Lower leg skin (tissue), 3 donors: Measurements from ENCODE around the gene ANTXR1.

Experiments used
- CTCF ChIP-seq, 3 donors: fragments of 450-650 bp; IDR thresholded peaks; one replicate each; pipeline ENCODE4 v1.5.1; 2016; ENCODE audit warnings: antibody characterized with exemption in 3 of 3, mild to moderate bottlenecking in 3 of 3, moderate library complexity in 2 of 3
- POLR2A ChIP-seq, 2 donors: fragments of 450-650 bp; IDR thresholded peaks; one replicate each; pipeline ENCODE4 v1.6.1; 2016 to 2017; ENCODE audit warnings: antibody characterized with exemption in 2 of 2, mild to moderate bottlenecking in 1 of 2, moderate library complexity in 1 of 2

- TF ChIP-seq CTCF (IDR thresholded peaks at IDR 0.05): no peak
- TF ChIP-seq POLR2A (IDR thresholded peaks at IDR 0.05): no peak
These were observed 167.2 kb downstream of the ANTXR1 start for GRCh38 chr2:69180227-69180626.
